K562 (cell line): Measurements from ENCODE around the gene CENPT. TPM values are rescaled to one million over a fixed set of nuclear protein-coding genes. Genes with fewer than 3 reads are reported as not detected.
A peak's percentile ranks its signal among the peaks of the same experiment; 100 is the strongest.

Experiments used
- ATAC-seq: fragments of 200-7000 bp; cut with Tn5 transposase; 3 replicates; pipeline ENCODE4 v1.9.1; 2020; ENCODE audit warnings: moderate library complexity
- BruUV-seq: library from RNA; stranded (reverse); fragments of 400-500 nt; replicated peaks from 2 replicates; lab custom pipeline; 2021; lab: Mats Ljungman, UMichigan
- CTCF ChIA-PET: fragments of 300-600 bp; formaldehyde crosslinking; extraction: SDS; loops from one replicate; lab custom pipeline; 2021; ENCODE audit warnings: low intra/inter-chr PET ratio; lab: Yijun Ruan, JAX
- POLR2A ChIA-PET: fragments of 300-600, 350-650 bp; sonication (Branson Sonifier 250); formaldehyde crosslinking; extraction: SDS; loops from one replicate; lab custom pipeline; 2021; ENCODE audit warnings: antibody characterized with exemption, inconsistent platforms; lab: Yijun Ruan, JAX
- DNase-seq, 4 experiments: peaks; one replicate each; pipeline versions ENCODE4 v3.0.0 to v3.0.0-alpha.2; 2011 to 2018; ENCODE audit warnings: low spot score in 3 of 4, mixed read lengths in 3 of 4; ENCODE audit errors: extremely low read depth in 1 of 4
- FAIRE-seq: peaks from 2 replicates; lab custom pipeline; 2011; peaks lifted over from hg19 to GRCh38; lab: Jason Lieb, UNC
- H2AFZ ChIP-seq: 2 replicates; pipeline ENCODE4 v1.6.0; 2011; ENCODE audit warnings: low read depth, low read length, control low read depth, inconsistent platforms
- H3K27ac ChIP-seq: fragments of 200-600 bp; 3 replicates; pipeline ENCODE4 v1.8.0; 2011; ENCODE audit warnings: low read depth, mild to moderate bottlenecking, control low read depth, inconsistent platforms, low read length, moderate library complexity, mixed read lengths; ENCODE audit errors: extremely low read depth
- H3K27me3 ChIP-seq, 2 experiments: fragments of 300-600 bp in 1 of 2; 2 replicates in 1 of 2; 3 replicates in 1 of 2; pipeline versions ENCODE4 v1.6.0 to v1.8.0; 2011; ENCODE audit warnings: inconsistent platforms in 2 of 2, low read length in 2 of 2, mild to moderate bottlenecking in 1 of 2, mixed read lengths in 1 of 2, moderate library complexity in 1 of 2; ENCODE audit not compliant: control insufficient read depth in 2 of 2, insufficient read depth in 2 of 2
- H3K36me3 ChIP-seq: fragments of 300-600 bp; 3 replicates; pipeline ENCODE4 v1.8.0; 2011; ENCODE audit warnings: mild to moderate bottlenecking, low read length, inconsistent platforms; ENCODE audit not compliant: control insufficient read depth, insufficient read depth
- H3K4me1 ChIP-seq, 2 experiments: fragments of 200-600 bp in 1 of 2; replicated peaks in 1 of 2; 2 replicates in 1 of 2; 3 replicates in 1 of 2; pipeline versions ENCODE4 v1.5.1 to v1.8.0; 2011; ENCODE audit warnings: inconsistent platforms in 2 of 2, low read length in 2 of 2, mild to moderate bottlenecking in 1 of 2, mixed read lengths in 1 of 2, moderate library complexity in 1 of 2; ENCODE audit not compliant: control insufficient read depth in 2 of 2, insufficient read depth in 2 of 2
- H3K4me2 ChIP-seq: 2 replicates; pipeline ENCODE4 v1.6.1; 2011; ENCODE audit warnings: low read length, control low read depth, inconsistent platforms, mixed read lengths; ENCODE audit not compliant: insufficient read depth
- H3K4me3 ChIP-seq: fragments of 200-600 bp; sonication (generic), shearing (Covaris generic); 2 replicates; pipeline ENCODE4 v1.5.1; 2016; ENCODE audit warnings: control low read depth, inconsistent platforms
- H3K79me2 ChIP-seq: fragments of 200-600 bp; 3 replicates; pipeline ENCODE4 v1.8.0; 2011; ENCODE audit warnings: low read length, inconsistent platforms; ENCODE audit not compliant: control insufficient read depth, insufficient read depth
- H3K9ac ChIP-seq, 2 experiments: 2 replicates each; pipeline versions ENCODE4 v1.6.0 to v1.6.1; 2011; ENCODE audit warnings: low read depth in 2 of 2, low read length in 2 of 2, control low read depth in 1 of 2, inconsistent platforms in 1 of 2, mild to moderate bottlenecking in 1 of 2, mixed read lengths in 1 of 2; ENCODE audit not compliant: insufficient read depth in 1 of 2
- H3K9me1 ChIP-seq: one replicate; pipeline ENCODE4 v1.6.0; 2011; ENCODE audit warnings: inconsistent platforms, mild to moderate bottlenecking, low read length, moderate library complexity; ENCODE audit not compliant: control insufficient read depth, insufficient read depth
- H3K9me3 ChIP-seq: replicated peaks from 2 replicates; pipeline ENCODE4 v1.5.1; 2011; ENCODE audit warnings: low read depth, low read length, inconsistent platforms; ENCODE audit not compliant: control insufficient read depth, insufficient read depth
- H4K20me1 ChIP-seq: replicated peaks from 2 replicates; pipeline ENCODE4 v1.6.1; 2011; ENCODE audit warnings: low read length, inconsistent platforms, mixed read lengths; ENCODE audit not compliant: control insufficient read depth, insufficient read depth
- FOXP1 ChIP-seq: sonication (generic); formaldehyde crosslinking; IDR thresholded peaks from 2 replicates; pipeline ENCODE4 v1.8.0; 2022; ENCODE audit warnings: mild to moderate bottlenecking, missing genetic modification reagents
- ZNF121 ChIP-seq: sonication (generic); formaldehyde crosslinking; conservative IDR thresholded peaks from 2 replicates; pipeline ENCODE4 v1.8.0; 2022; ENCODE audit warnings: missing genetic modification reagents
- WGBS: fragments of 100-300 bp; shearing (Covaris generic); methylation state at CpG from one replicate; pipeline ENCODE4 v1.1.6; 2016; ENCODE audit warnings: low coverage, mixed read lengths; ENCODE audit not compliant: insufficient coverage; ENCODE audit errors: missing lambda C conversion rate; 5-methylcytosine and 5-hydroxymethylcytosine counted together
- in situ Hi-C: fragments of 300-500 bp; cut with MboI; formaldehyde crosslinking; loops from 4 replicates; pipeline ENCODE4 v1.15.0; 2018; ENCODE audit warnings: inconsistent platforms, mixed read lengths
- intact Hi-C: fragments of 100-400 bp; cut with micrococcal nuclease; formaldehyde crosslinking; loops from 2 replicates; pipeline ENCODE4 v1.14.2; 2022
- polyA plus RNA-seq, 8 experiments: library from polyadenylated mRNA; depleted of rRNA in 4 of 8; stranded (reverse) in 5 of 8; unstranded in 3 of 8; fragments of >200 nt; fragmentation: Nextera tagmentation in 2 of 8; fragmentation: Illumina TruSeq in 1 of 8; extraction: Ambion mirVana in 2 of 8; extraction: Trizol in 1 of 8; gene quantifications; 2 replicates each; pipeline versions ENCODE4 v1.2.1 to v1.2.3, GENCODE V29; 2011 to 2014; ENCODE audit warnings: inconsistent platforms in 1 of 8, missing spikeins in 1 of 8
- total RNA-seq, 7 experiments: library from RNA; depleted of rRNA in 6 of 7; stranded (reverse); fragments of >200 nt in 6 of 7; fragmentation: Illumina TruSeq in 2 of 7; extraction: Trizol in 2 of 7; gene quantifications; 2 replicates each; pipeline versions ENCODE4 v1.2.1 to v1.2.3, GENCODE V29; 2011 to 2021; ENCODE audit warnings: low replicate concordance in 1 of 7
- TF ChIP-seq, protein P1 (sequence below): fragments of 450-650 bp; IDR thresholded peaks from 2 replicates; pipeline ENCODE4 v1.7.0; 2016; ENCODE audit warnings: borderline replicate concordance

CENPT gene
- total and polyA plus RNA-seq, 9 of the 15 experiments (the other 6 are each of a cell fraction or from before 2014, with no cell fraction given): 3.6 to 94.2 (median 44.1) TPM

DNA sequence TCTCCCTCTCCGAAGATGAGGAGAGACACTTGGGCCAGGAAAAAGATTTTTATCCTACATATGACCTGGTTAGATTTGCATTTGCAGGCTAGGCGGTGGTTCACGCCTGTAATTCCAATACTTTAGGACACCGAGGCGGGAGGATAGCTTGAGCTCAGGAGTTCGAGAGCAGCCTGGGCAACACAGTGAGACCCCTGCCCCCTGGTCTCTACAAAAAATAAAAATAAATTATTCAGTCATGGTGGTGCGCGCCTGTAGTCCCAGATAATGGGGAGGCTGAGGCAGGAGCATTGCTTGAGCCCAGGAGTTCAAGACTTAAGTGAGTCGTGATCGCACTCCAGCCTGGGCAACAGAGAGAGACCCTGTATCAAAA is 13.3 kb downstream of the CENPT start:
- Histone ChIP-seq H3K79me2 (peaks cover 17% of the 10 kb centered on the region), H3K27me3 (no peaks in the 10 kb centered on the region), H2AFZ (peak overlapping the region; percentile 98), H3K4me2 (peak overlapping the region; percentile 93), H3K27ac (peak overlapping the region; percentile 4; the same call in 2 of the 3 replicates), H3K4me1 (peaks cover 11 to 24% of the 10 kb centered on the region in 2 experiments; a peak in 4 of 5 replicates), H3K9ac (peak overlapping the region; percentile 87 to 96; a peak in 2 of 4 replicates), H3K4me3 (peak overlapping the region; percentile 67), H4K20me1 (no peaks in the 10 kb centered on the region; the same call in 1 of the 2 replicates), H3K9me3 (no peaks in the 10 kb centered on the region), H3K9me1 (no peaks in the 10 kb centered on the region), H3K36me3 (peaks cover 32% of the 10 kb centered on the region; the same call in 2 of the 3 replicates)
- WGBS: 80% methylated on average over 10 of the region's 10 CpGs
- no peak for ATAC-seq
- no peak for DNase-seq
- intact Hi-C loops: no loop called here
- BruUV-seq: no TSS peak
- FAIRE-seq: no peak
- TF ChIP-seq, protein P1, sequence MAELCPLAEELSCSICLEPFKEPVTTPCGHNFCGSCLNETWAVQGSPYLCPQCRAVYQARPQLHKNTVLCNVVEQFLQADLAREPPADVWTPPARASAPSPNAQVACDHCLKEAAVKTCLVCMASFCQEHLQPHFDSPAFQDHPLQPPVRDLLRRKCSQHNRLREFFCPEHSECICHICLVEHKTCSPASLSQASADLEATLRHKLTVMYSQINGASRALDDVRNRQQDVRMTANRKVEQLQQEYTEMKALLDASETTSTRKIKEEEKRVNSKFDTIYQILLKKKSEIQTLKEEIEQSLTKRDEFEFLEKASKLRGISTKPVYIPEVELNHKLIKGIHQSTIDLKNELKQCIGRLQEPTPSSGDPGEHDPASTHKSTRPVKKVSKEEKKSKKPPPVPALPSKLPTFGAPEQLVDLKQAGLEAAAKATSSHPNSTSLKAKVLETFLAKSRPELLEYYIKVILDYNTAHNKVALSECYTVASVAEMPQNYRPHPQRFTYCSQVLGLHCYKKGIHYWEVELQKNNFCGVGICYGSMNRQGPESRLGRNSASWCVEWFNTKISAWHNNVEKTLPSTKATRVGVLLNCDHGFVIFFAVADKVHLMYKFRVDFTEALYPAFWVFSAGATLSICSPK: no peak
- TF ChIP-seq FOXP1 (CRISPR knock-in tag) (0 out of 2 replicates have a peak, but pooled peaks have one; percentile 10), ZNF121 (CRISPR knock-in tag) (peak; percentile 77)
- ChIA-PET CTCF (no interaction called here), POLR2A (interaction anchor here (0.7 to 3.9 kb wide), 6 partner anchors 9 to 38 kb away, joined by 3 to 19 read pairs (median 7); no protein-coding TSS in a partner anchor)
- in situ Hi-C loops: no loop called here
